Measurements from ENCODE around the gene MYADM. TPM values are rescaled to one million over a fixed set of nuclear protein-coding genes. Genes with fewer than 3 reads are reported as not detected.

MYADM gene
- total RNA-seq, 1 experiment from 2014 or later = 39.0 TPM

GRCh38 chr19:53878776-53879139 is 11.1 kb downstream of the MYADM start:
- Mint-ChIP-seq H3K27me3 (ENCODE audit: insufficient read depth, unreplicated experiment) (no peaks in the 10 kb centered on the region), H3K4me1 (ENCODE audit: insufficient read depth, unreplicated experiment) (no peaks in the 10 kb centered on the region), H3K4me3 (ENCODE audit: unreplicated experiment) (no peak overlapping the region), H3K27ac (ENCODE audit: low read depth, unreplicated experiment) (no peak overlapping the region), H3K36me3 (ENCODE audit: insufficient read depth, unreplicated experiment) (peaks cover 41% of the 10 kb centered on the region), H3K9me3 (ENCODE audit: unreplicated experiment) (no peaks in the 10 kb centered on the region)
- ChIA-PET CTCF (interaction anchor here (2.1 kb wide), 1 partner anchor 151 kb away, joined by 5 read pairs; no protein-coding TSS in a partner anchor), POLR2A (interaction anchor here (0.6 to 1.5 kb wide), 2 partner anchors 10 to 358 kb away, joined by 3 to 7 read pairs; partner anchors contain the start of gene MYADM)
- no TSS peak for BruUV-seq (replicated peaks)
- no peak for TF ChIP-seq CTCF (IDR thresholded peaks at IDR 0.05; ENCODE audit: unreplicated experiment)
- intact Hi-C loops (cut with micrococcal nuclease) = no loop called here
- DNase-seq (ENCODE audit: unreplicated experiment) = no peak

- intact Hi-C loops (cut with micrococcal nuclease) = loop anchor here (5.0 kb wide), 1 partner anchor 37 kb away; no protein-coding TSS in a partner anchor
- no TSS peak for BruUV-seq (replicated peaks)
- Mint-ChIP-seq H3K36me3 (ENCODE audit: insufficient read depth, unreplicated experiment) (peaks cover 34% of the 10 kb centered on the region), H3K4me1 (ENCODE audit: insufficient read depth, unreplicated experiment) (no peaks in the 10 kb centered on the region), H3K4me3 (ENCODE audit: unreplicated experiment) (no peak overlapping the region), H3K27me3 (ENCODE audit: insufficient read depth, unreplicated experiment) (no peaks in the 10 kb centered on the region), H3K9me3 (ENCODE audit: unreplicated experiment) (no peaks in the 10 kb centered on the region), H3K27ac (ENCODE audit: low read depth, unreplicated experiment) (no peak overlapping the region)
- peak; percentile 78 for DNase-seq (ENCODE audit: unreplicated experiment)
- CTCF ChIA-PET = interaction anchor here (0.5 to 2.1 kb wide), 3 partner anchors 133 to 403 kb away, joined by 3 to 5 read pairs (median 4); no protein-coding TSS in a partner anchor
- TF ChIP-seq CTCF (IDR thresholded peaks at IDR 0.05; ENCODE audit: unreplicated experiment) = no peak
- POLR2A ChIA-PET = interaction anchor here (0.6 to 1.5 kb wide), 2 partner anchors 11 to 359 kb away, joined by 3 to 7 read pairs; partner anchors contain the start of gene MYADM
Measured at GRCh38 chr19:53879140-53880081, 11.7 kb downstream of the MYADM start.

- no peaks in the 10 kb centered on the region for H3K9me3 Mint-ChIP-seq (ENCODE audit: unreplicated experiment)
- no peak for TF ChIP-seq CTCF (IDR thresholded peaks at IDR 0.05; ENCODE audit: unreplicated experiment)
- H3K27me3 Mint-ChIP-seq (ENCODE audit: insufficient read depth, unreplicated experiment) = no peaks in the 10 kb centered on the region
- peaks cover 22% of the 10 kb centered on the region for H3K36me3 Mint-ChIP-seq (ENCODE audit: insufficient read depth, unreplicated experiment)
- intact Hi-C loops (cut with micrococcal nuclease) = loop anchor here (5.0 kb wide), 1 partner anchor 39 kb away; no protein-coding TSS in a partner anchor
- no peak overlapping the region for H3K4me3 Mint-ChIP-seq (ENCODE audit: unreplicated experiment)
- no TSS peak for BruUV-seq (replicated peaks)
- ChIA-PET POLR2A (no interaction called here), CTCF (interaction anchor here (0.6 to 2.6 kb wide), 5 partner anchors 9 to 149 kb away, joined by 3 to 12 read pairs (median 5); no protein-coding TSS in a partner anchor)
- H3K27ac Mint-ChIP-seq (ENCODE audit: low read depth, unreplicated experiment) = no peak overlapping the region
- no peak for DNase-seq (ENCODE audit: unreplicated experiment)
- no peaks in the 10 kb centered on the region for H3K4me1 Mint-ChIP-seq (ENCODE audit: insufficient read depth, unreplicated experiment)
Measured at GRCh38 chr19:53880711-53881481, 13.2 kb downstream of the MYADM start.
